Keratinocyte (primary cell): Measurements from ENCODE around the gene CHL1. TPM values are rescaled to one million over a fixed set of nuclear protein-coding genes. Genes with fewer than 3 reads are reported as not detected.
A peak's percentile ranks its signal among the peaks of the same experiment; 100 is the strongest.

Experiments used
- DNase-seq: peaks from one replicate; pipeline ENCODE4 v3.0.0-alpha.2; 2011; ENCODE audit warnings: low read depth, missing footprints, low spot score
- FAIRE-seq: peaks from 2 replicates; lab custom pipeline; 2011; peaks lifted over from hg19 to GRCh38; lab: Jason Lieb, UNC
- H2AFZ ChIP-seq: 2 replicates; pipeline ENCODE4 v1.6.0; 2012; ENCODE audit warnings: low read length, control low read depth, inconsistent platforms; ENCODE audit not compliant: control insufficient read depth
- H3K27ac ChIP-seq: 2 replicates; pipeline ENCODE4 v1.5.1; 2011; ENCODE audit warnings: low read length; ENCODE audit not compliant: control insufficient read depth, insufficient read depth
- H3K27me3 ChIP-seq: 3 replicates; pipeline ENCODE4 v1.6.0; 2011; ENCODE audit warnings: low read length; ENCODE audit not compliant: control insufficient read depth, insufficient read depth; ENCODE audit errors: extremely low read depth
- H3K36me3 ChIP-seq, 2 experiments: 2 replicates in 1 of 2; 3 replicates in 1 of 2; pipeline ENCODE4 v1.5.1; 2011; ENCODE audit warnings: low read length in 2 of 2, mild to moderate bottlenecking in 1 of 2; ENCODE audit not compliant: control insufficient read depth in 2 of 2, insufficient read depth in 2 of 2; ENCODE audit errors: extremely low read depth in 1 of 2
- H3K4me1 ChIP-seq: 3 replicates; pipeline ENCODE4 v1.5.1; 2011; ENCODE audit warnings: low read length; ENCODE audit not compliant: control insufficient read depth, insufficient read depth; ENCODE audit errors: extremely low read depth
- H3K4me2 ChIP-seq: 3 replicates; pipeline ENCODE4 v1.6.0; 2011; ENCODE audit warnings: low read depth, low read length; ENCODE audit not compliant: control insufficient read depth, insufficient read depth; ENCODE audit errors: extremely low read depth
- H3K4me3 ChIP-seq, 3 experiments: fragments of 200-600 bp in 1 of 3; sonication (generic) in 1 of 3; 2 replicates in 2 of 3; 3 replicates in 1 of 3; pipeline ENCODE4 v1.5.1; 2011 to 2016; ENCODE audit warnings: low read length in 3 of 3, mild to moderate bottlenecking in 3 of 3, control low read depth in 2 of 3, inconsistent platforms in 1 of 3, low read depth in 1 of 3, mixed read lengths in 1 of 3, mixed run types in 1 of 3, moderate library complexity in 1 of 3; ENCODE audit not compliant: control insufficient read depth in 2 of 3, insufficient read depth in 2 of 3; ENCODE audit errors: extremely low read depth in 1 of 3
- H3K79me2 ChIP-seq: 2 replicates; pipeline ENCODE4 v1.6.0; 2012; ENCODE audit warnings: low read length; ENCODE audit not compliant: control insufficient read depth, insufficient read depth
- H3K9ac ChIP-seq: 3 replicates; pipeline ENCODE4 v1.6.0; 2011; ENCODE audit warnings: low read length; ENCODE audit not compliant: control insufficient read depth, insufficient read depth; ENCODE audit errors: extremely low read depth
- H3K9me1 ChIP-seq: 3 replicates; pipeline ENCODE4 v1.6.0; 2011; ENCODE audit warnings: low read length; ENCODE audit not compliant: control insufficient read depth, insufficient read depth; ENCODE audit errors: extremely low read depth
- H3K9me3 ChIP-seq: 2 replicates; pipeline ENCODE4 v1.5.1; 2012; ENCODE audit warnings: low read depth, low read length; ENCODE audit not compliant: control insufficient read depth
- H4K20me1 ChIP-seq: 3 replicates; pipeline ENCODE4 v1.6.0; 2011; ENCODE audit warnings: low read length; ENCODE audit not compliant: control insufficient read depth, insufficient read depth; ENCODE audit errors: extremely low read depth
- CTCF ChIP-seq, 3 experiments: IDR thresholded peaks in 1 of 3; conservative IDR thresholded peaks in 1 of 3; optimal IDR thresholded peaks in 1 of 3; 2 replicates in 2 of 3; 3 replicates in 1 of 3; pipeline versions ENCODE3 to v1.5.1; 2011; ENCODE audit warnings: low read length in 3 of 3, mild to moderate bottlenecking in 3 of 3, moderate library complexity in 2 of 3, control low read depth in 1 of 3, inconsistent platforms in 1 of 3; ENCODE audit not compliant: insufficient read depth in 2 of 3; ENCODE audit errors: extremely low read depth in 1 of 3
- EZH2 ChIP-seq: IDR thresholded peaks from one replicate; pipeline ENCODE4 v1.6.1; 2012; ENCODE audit warnings: inconsistent platforms, mild to moderate bottlenecking, low read length, moderate library complexity
- dilution Hi-C: fragments of 300-500 bp; cut with MboI; formaldehyde crosslinking; loops from one replicate; pipeline ENCODE4 v1.7.0; 2020; ENCODE audit warnings: low sequenced_read_pairs; ENCODE audit not compliant: extremely low pct_ligation_motif_present
- polyA plus RNA-seq, 5 experiments: library from polyadenylated mRNA; depleted of rRNA in 3 of 5; stranded (reverse) in 3 of 5; stranded (forward) in 1 of 5; unstranded in 1 of 5; fragments of >200 nt; gene quantifications; 1 replicate in 1 of 5; 2 replicates in 3 of 5; 3 replicates in 1 of 5; pipeline versions ENCODE4 v1.2.1 to v1.2.3, GENCODE V29; 2011 to 2012; ENCODE audit warnings: missing spikeins in 2 of 5, low read depth in 1 of 5, low replicate concordance in 1 of 5

The CHL1 gene
- polyA plus RNA-seq, 1 donor (not counting 4 experiments of a cell fraction or from before 2014, with no cell fraction given), result 0.04 TPM

- dilution Hi-C loops, result no loop called here
- H2AFZ ChIP-seq, result no peak overlapping the region
Measured at GRCh38 chr3:436053-436452, 239.5 kb downstream of the CHL1 start.

GRCh38 chr3:440826-441225 lies 244.3 kb downstream of the CHL1 start:
- H3K4me1 ChIP-seq, result no peaks in the 10 kb centered on the region
- H3K9ac ChIP-seq, result no peak overlapping the region
- no peaks in the 10 kb centered on the region for H3K9me1 ChIP-seq
- no peaks in the 10 kb centered on the region for H3K27me3 ChIP-seq
- no peak overlapping the region for H2AFZ ChIP-seq
- no peak overlapping the region for H3K4me3 ChIP-seq
- H3K4me2 ChIP-seq, result no peak overlapping the region
- H3K9me3 ChIP-seq, result no peaks in the 10 kb centered on the region
- no peaks in the 10 kb centered on the region for H3K36me3 ChIP-seq
- TF ChIP-seq CTCF (optimal IDR thresholded peaks at IDR 0.05 in 1 of 3, IDR thresholded peaks at IDR 0.05 in 1 of 3, conservative IDR thresholded peaks at IDR 0.05 in 1 of 3; ENCODE audit: extremely low read depth in 1 of 3, insufficient read depth in 2 of 3, low read length in 3 of 3) (no peak), EZH2 (no peak)
- dilution Hi-C loops, result no loop called here
- no peaks in the 10 kb centered on the region for H4K20me1 ChIP-seq
- H3K79me2 ChIP-seq, result no peaks in the 10 kb centered on the region
- DNase-seq, result no peak
- FAIRE-seq, result no peak
- H3K27ac ChIP-seq, result no peak overlapping the region

More at GRCh38 chr3:436053-436452, 239.5 kb downstream of the CHL1 start:
- no peaks in the 10 kb centered on the region for H3K9me3 ChIP-seq
- H3K9ac ChIP-seq, result no peak overlapping the region
- H3K4me3 ChIP-seq, result no peak overlapping the region
- no peaks in the 10 kb centered on the region for H3K27me3 ChIP-seq
- no peak overlapping the region for H3K4me2 ChIP-seq
- no peaks in the 10 kb centered on the region for H3K36me3 ChIP-seq
- FAIRE-seq (no peak), DNase-seq (no peak)
- TF ChIP-seq CTCF (optimal IDR thresholded peaks at IDR 0.05 in 1 of 3, IDR thresholded peaks at IDR 0.05 in 1 of 3, conservative IDR thresholded peaks at IDR 0.05 in 1 of 3; ENCODE audit: extremely low read depth in 1 of 3, insufficient read depth in 2 of 3, low read length in 3 of 3) (peak in 1 of 3 experiments; percentile 4), EZH2 (no peak)
- no peak overlapping the region for H3K27ac ChIP-seq
- no peaks in the 10 kb centered on the region for H4K20me1 ChIP-seq
- H3K4me1 ChIP-seq, result no peaks in the 10 kb centered on the region
- H3K9me1 ChIP-seq, result no peaks in the 10 kb centered on the region
- no peaks in the 10 kb centered on the region for H3K79me2 ChIP-seq
